Vagina (tissue), 2 donors: ENCODE data around the gene DGKQ. TPM values are rescaled to one million over a fixed set of nuclear protein-coding genes. Genes with fewer than 3 reads are reported as not detected.

Source experiments
- DNase-seq, 2 donors: peaks; one replicate each; pipeline ENCODE4 v3.0.0-alpha.2; 2017; ENCODE audit errors: extremely low spot score in 2 of 2
- H3K27ac ChIP-seq: fragments of 200-600 bp; sonication (generic); one replicate; pipeline ENCODE4 v1.5.1; 2019
- H3K27me3 ChIP-seq: fragments of 200-600 bp; sonication (generic); one replicate; pipeline ENCODE4 v1.5.1; 2019
- H3K36me3 ChIP-seq, 2 donors: fragments of 200-600 bp; sonication (generic); one replicate each; pipeline ENCODE4 v1.5.1; 2017 to 2019
- H3K4me1 ChIP-seq: fragments of 200-600 bp; sonication (generic); one replicate; pipeline ENCODE4 v1.5.1; 2019
- H3K4me3 ChIP-seq, 2 donors: fragments of 200-600 bp; sonication (generic); 1 replicate in 1 of 2; 2 replicates in 1 of 2; pipeline ENCODE4 v1.5.1; 2016 to 2019
- H3K9me3 ChIP-seq: fragments of 200-600 bp; sonication (generic); one replicate; pipeline ENCODE4 v1.5.1; 2019
- POLR2A ChIP-seq, 2 donors: fragments of 450-650 bp; IDR thresholded peaks; one replicate each; pipeline ENCODE4 v1.6.1; 2017; ENCODE audit warnings: antibody characterized with exemption in 2 of 2, mild to moderate bottlenecking in 2 of 2, moderate library complexity in 2 of 2
- POLR2AphosphoS5 ChIP-seq, 2 donors: sonication (generic); formaldehyde crosslinking; IDR thresholded peaks; one replicate each; pipeline ENCODE4 v1.9.0; 2017; ENCODE audit warnings: antibody characterized with exemption in 2 of 2, mild to moderate bottlenecking in 2 of 2, low read depth in 1 of 2; ENCODE audit not compliant: insufficient read depth in 1 of 2
- intact Hi-C: fragments of 100-400 bp; cut with DNase I; formaldehyde crosslinking; loops from one replicate; pipeline ENCODE4 v1.15.1; 2023
- total RNA-seq: library from RNA; depleted of rRNA; stranded (reverse); fragments of >200 nt; gene quantifications from one replicate; pipeline ENCODE4 v1.2.3, GENCODE V29; 2016
- TF ChIP-seq, protein P1 (sequence below), 3 experiments: fragments of 450-650 bp in 2 of 3; fragments of 200-600 bp in 1 of 3; sonication (generic) in 1 of 3; IDR thresholded peaks; one replicate each; pipeline ENCODE4 v1.5.1; 2017 to 2019; ENCODE audit warnings: antibody characterized with exemption in 3 of 3, mild to moderate bottlenecking in 2 of 3, moderate library complexity in 2 of 3

Gene DGKQ
- total RNA-seq, 1 donor from 2014 or later, result 16.2 TPM

- Histone ChIP-seq H3K27ac (no peak within 1 kb of the TSS), H3K9me3 (no peaks in the 10 kb centered on the region), H3K4me3 (no peak within 1 kb of the TSS), H3K27me3 (no peaks in the 10 kb centered on the region), H3K4me1 (peaks cover 15% of the 10 kb centered on the region), H3K36me3 (no peaks in the 10 kb centered on the region)
- no peak for DNase-seq
- TF ChIP-seq POLR2AphosphoS5 (IDR thresholded peaks at IDR 0.05; ENCODE audit: insufficient read depth in 1 of 2, low read depth in 1 of 2) (no peak), POLR2A (IDR thresholded peaks at IDR 0.05) (no peak)
- TF ChIP-seq, protein P1, sequence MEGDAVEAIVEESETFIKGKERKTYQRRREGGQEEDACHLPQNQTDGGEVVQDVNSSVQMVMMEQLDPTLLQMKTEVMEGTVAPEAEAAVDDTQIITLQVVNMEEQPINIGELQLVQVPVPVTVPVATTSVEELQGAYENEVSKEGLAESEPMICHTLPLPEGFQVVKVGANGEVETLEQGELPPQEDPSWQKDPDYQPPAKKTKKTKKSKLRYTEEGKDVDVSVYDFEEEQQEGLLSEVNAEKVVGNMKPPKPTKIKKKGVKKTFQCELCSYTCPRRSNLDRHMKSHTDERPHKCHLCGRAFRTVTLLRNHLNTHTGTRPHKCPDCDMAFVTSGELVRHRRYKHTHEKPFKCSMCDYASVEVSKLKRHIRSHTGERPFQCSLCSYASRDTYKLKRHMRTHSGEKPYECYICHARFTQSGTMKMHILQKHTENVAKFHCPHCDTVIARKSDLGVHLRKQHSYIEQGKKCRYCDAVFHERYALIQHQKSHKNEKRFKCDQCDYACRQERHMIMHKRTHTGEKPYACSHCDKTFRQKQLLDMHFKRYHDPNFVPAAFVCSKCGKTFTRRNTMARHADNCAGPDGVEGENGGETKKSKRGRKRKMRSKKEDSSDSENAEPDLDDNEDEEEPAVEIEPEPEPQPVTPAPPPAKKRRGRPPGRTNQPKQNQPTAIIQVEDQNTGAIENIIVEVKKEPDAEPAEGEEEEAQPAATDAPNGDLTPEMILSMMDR (IDR thresholded peaks at IDR 0.05), result no peak
- intact Hi-C loops, result no loop called here
Observed at GRCh38 chr4:993111-994029, 20.0 kb upstream of the DGKQ start, which contains the start of gene SLC26A1. Gene SLC26A1, minus strand, starts transcription at chr4:993404. Its CDS starts 1,701 bp downstream, at chr4:991703.

GRCh38 chr4:992297-993110 lies 19.1 kb upstream of the DGKQ start:
- H3K27me3 ChIP-seq, result no peaks in the 10 kb centered on the region
- H3K4me1 ChIP-seq, result peaks cover 15% of the 10 kb centered on the region
- no peak for DNase-seq
- H3K9me3 ChIP-seq, result no peaks in the 10 kb centered on the region
- H3K4me3 ChIP-seq, result no peak overlapping the region
- no peaks in the 10 kb centered on the region for H3K36me3 ChIP-seq
- no peak for TF ChIP-seq POLR2A (IDR thresholded peaks at IDR 0.05)
- TF ChIP-seq POLR2AphosphoS5 (IDR thresholded peaks at IDR 0.05; ENCODE audit: insufficient read depth in 1 of 2, low read depth in 1 of 2), result peak in 1 of 2 donors; percentile 36
- TF ChIP-seq, protein P1 (IDR thresholded peaks at IDR 0.05), result no peak
- intact Hi-C loops, result no loop called here
- no peak overlapping the region for H3K27ac ChIP-seq

GRCh38 chr4:991451-992296 lies 18.3 kb upstream of the DGKQ start:
- Histone ChIP-seq H3K4me1 (peaks cover 13% of the 10 kb centered on the region), H3K4me3 (no peak overlapping the region), H3K27me3 (no peaks in the 10 kb centered on the region), H3K9me3 (no peaks in the 10 kb centered on the region), H3K36me3 (no peaks in the 10 kb centered on the region), H3K27ac (no peak overlapping the region)
- intact Hi-C loops, result no loop called here
- TF ChIP-seq, protein P1 (IDR thresholded peaks at IDR 0.05), result no peak
- no peak for TF ChIP-seq POLR2A (IDR thresholded peaks at IDR 0.05)
- no peak for TF ChIP-seq POLR2AphosphoS5 (IDR thresholded peaks at IDR 0.05; ENCODE audit: insufficient read depth in 1 of 2, low read depth in 1 of 2)
- DNase-seq, result no peak

DNA sequence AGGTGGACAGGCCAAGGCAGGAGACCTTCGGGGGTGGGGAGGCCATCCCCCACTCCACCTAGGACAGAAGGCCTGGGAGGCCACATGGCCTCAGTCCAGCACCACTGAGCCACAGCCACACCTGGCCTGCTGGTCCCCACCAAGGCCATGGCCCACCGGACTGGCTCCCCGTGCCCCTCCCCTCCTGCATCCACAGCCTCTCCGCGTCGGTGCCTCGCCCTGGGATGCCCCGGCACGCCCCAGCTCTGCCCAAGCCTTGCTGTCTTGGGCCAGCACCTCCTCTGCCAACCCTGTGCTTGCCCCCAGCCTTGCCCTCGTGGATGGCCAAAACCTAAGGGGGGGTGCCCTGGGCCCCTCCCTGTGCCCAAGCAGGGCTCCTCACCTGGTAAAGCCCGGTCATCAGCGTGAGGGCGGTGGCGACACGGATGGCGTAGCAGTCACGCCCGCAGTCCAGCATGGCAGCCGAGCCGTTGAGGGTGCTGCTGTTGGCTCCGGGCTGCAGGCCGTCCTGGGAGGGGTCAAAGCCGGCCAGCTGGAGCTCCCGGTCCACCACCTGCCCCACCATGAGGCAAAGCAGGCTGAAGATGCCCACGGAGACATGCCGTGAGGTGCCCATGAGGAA lies 17.5 kb upstream of the DGKQ start:
- Histone ChIP-seq H3K4me3 (no peak overlapping the region), H3K9me3 (no peaks in the 10 kb centered on the region), H3K4me1 (peaks cover 19% of the 10 kb centered on the region), H3K27ac (no peak overlapping the region), H3K27me3 (no peaks in the 10 kb centered on the region), H3K36me3 (no peaks in the 10 kb centered on the region)
- intact Hi-C loops, result no loop called here
- no peak for DNase-seq
- TF ChIP-seq, protein P1 (IDR thresholded peaks at IDR 0.05), result no peak
- TF ChIP-seq POLR2AphosphoS5 (IDR thresholded peaks at IDR 0.05; ENCODE audit: insufficient read depth in 1 of 2, low read depth in 1 of 2) (no peak), POLR2A (IDR thresholded peaks at IDR 0.05) (no peak)
